ENCODE results near the gene ATXN10. TPM values are rescaled to one million over a fixed set of nuclear protein-coding genes. Genes with fewer than 3 reads are reported as not detected.

The ATXN10 gene
- total and polyA plus RNA-seq, 2 experiments from 2014 or later, result 99.0 to 163 TPM

DNA sequence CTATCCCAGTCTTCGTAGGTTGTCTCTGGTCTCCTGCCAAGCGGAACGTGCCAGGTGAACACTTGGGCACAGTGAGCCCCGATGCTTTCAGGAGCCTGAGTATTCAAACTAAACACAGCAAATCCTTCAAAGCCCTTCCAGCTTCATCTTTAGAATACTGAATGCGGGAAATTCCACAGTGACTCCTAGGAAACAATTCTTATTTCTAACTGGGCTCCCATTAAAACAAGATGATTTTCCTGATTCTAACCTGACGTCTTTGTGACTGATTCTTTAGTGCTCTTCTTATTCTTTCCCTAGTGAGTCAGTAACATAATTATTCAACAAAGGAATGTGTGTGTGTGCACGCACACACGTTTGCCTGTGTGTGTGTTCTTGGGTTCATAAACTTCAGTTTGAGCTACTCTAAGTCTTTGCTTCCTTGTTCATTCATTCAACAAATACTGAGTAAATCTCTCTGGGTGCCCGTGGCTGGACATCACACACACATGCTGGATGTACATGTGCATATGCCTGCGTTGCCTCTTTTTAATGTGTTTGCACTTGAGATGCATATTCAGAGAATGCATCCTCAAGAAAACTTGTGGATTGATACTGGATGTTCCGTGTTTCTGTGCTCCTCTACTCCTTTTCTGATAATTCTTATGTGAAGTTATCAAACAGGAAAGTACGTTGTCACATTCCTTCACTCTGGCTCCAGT, 170.8 kb downstream of the ATXN10 start:
- H3K27me3 Mint-ChIP-seq (ENCODE audit: insufficient read depth, low read depth, poor library complexity), result peaks cover 2% of the 10 kb centered on the region
- TF ChIP-seq ZNF114 (CRISPR knock-in tag; IDR thresholded peaks at IDR 0.05), result no peak
- TF ChIP-seq EZH2 (IDR thresholded peaks at IDR 0.05; ENCODE audit: low read depth, unreplicated experiment), result no peak
- TF ChIP-seq, protein P1, sequence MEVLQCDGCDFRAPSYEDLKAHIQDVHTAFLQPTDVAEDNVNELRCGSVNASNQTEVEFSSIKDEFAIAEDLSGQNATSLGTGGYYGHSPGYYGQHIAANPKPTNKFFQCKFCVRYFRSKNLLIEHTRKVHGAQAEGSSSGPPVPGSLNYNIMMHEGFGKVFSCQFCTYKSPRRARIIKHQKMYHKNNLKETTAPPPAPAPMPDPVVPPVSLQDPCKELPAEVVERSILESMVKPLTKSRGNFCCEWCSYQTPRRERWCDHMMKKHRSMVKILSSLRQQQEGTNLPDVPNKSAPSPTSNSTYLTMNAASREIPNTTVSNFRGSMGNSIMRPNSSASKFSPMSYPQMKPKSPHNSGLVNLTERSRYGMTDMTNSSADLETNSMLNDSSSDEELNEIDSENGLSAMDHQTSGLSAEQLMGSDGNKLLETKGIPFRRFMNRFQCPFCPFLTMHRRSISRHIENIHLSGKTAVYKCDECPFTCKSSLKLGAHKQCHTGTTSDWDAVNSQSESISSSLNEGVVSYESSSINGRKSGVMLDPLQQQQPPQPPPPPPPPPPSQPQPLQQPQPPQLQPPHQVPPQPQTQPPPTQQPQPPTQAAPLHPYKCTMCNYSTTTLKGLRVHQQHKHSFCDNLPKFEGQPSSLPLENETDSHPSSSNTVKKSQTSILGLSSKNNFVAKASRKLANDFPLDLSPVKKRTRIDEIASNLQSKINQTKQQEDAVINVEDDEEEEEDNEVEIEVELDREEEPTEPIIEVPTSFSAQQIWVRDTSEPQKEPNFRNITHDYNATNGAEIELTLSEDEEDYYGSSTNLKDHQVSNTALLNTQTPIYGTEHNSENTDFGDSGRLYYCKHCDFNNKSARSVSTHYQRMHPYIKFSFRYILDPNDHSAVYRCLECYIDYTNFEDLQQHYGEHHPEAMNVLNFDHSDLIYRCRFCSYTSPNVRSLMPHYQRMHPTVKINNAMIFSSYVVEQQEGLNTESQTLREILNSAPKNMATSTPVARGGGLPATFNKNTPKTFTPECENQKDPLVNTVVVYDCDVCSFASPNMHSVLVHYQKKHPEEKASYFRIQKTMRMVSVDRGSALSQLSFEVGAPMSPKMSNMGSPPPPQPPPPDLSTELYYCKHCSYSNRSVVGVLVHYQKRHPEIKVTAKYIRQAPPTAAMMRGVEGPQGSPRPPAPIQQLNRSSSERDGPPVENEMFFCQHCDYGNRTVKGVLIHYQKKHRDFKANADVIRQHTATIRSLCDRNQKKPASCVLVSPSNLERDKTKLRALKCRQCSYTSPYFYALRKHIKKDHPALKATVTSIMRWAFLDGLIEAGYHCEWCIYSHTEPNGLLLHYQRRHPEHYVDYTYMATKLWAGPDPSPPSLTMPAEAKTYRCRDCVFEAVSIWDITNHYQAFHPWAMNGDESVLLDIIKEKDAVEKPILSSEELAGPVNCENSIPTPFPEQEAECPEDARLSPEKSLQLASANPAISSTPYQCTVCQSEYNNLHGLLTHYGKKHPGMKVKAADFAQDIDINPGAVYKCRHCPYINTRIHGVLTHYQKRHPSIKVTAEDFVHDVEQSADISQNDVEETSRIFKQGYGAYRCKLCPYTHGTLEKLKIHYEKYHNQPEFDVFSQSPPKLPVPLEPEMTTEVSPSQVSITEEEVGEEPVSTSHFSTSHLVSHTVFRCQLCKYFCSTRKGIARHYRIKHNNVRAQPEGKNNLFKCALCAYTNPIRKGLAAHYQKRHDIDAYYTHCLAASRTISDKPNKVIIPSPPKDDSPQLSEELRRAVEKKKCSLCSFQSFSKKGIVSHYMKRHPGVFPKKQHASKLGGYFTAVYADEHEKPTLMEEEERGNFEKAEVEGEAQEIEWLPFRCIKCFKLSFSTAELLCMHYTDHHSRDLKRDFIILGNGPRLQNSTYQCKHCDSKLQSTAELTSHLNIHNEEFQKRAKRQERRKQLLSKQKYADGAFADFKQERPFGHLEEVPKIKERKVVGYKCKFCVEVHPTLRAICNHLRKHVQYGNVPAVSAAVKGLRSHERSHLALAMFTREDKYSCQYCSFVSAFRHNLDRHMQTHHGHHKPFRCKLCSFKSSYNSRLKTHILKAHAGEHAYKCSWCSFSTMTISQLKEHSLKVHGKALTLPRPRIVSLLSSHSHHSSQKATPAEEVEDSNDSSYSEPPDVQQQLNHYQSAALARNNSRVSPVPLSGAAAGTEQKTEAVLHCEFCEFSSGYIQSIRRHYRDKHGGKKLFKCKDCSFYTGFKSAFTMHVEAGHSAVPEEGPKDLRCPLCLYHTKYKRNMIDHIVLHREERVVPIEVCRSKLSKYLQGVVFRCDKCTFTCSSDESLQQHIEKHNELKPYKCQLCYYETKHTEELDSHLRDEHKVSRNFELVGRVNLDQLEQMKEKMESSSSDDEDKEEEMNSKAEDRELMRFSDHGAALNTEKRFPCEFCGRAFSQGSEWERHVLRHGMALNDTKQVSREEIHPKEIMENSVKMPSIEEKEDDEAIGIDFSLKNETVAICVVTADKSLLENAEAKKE (CRISPR knock-in tag; IDR thresholded peaks at IDR 0.05), result no peak
- TF ChIP-seq CREB1 (CRISPR knock-in tag; IDR thresholded peaks at IDR 0.05; ENCODE audit: low read depth), result no peak
- no peak for TF ChIP-seq STAT1 (IDR thresholded peaks at IDR 0.05; ENCODE audit: unreplicated experiment)
- TF ChIP-seq CTCF (conservative IDR thresholded peaks at IDR 0.05; ENCODE audit: low read depth in 2 of 2), result no peak
- TF ChIP-seq POLR2AphosphoS5 (IDR thresholded peaks at IDR 0.05; ENCODE audit: low read depth), result no peak
- TF ChIP-seq ETS1 (IDR thresholded peaks at IDR 0.05), result no peak
- no peak for TF ChIP-seq EZH2phosphoT487 (IDR thresholded peaks at IDR 0.05; ENCODE audit: unreplicated experiment)
- no peak for TF ChIP-seq JUNB (IDR thresholded peaks at IDR 0.05; ENCODE audit: unreplicated experiment)
- no peak for TF ChIP-seq NANOG (IDR thresholded peaks at IDR 0.05; ENCODE audit: borderline replicate concordance)
- TF ChIP-seq, protein P2, sequence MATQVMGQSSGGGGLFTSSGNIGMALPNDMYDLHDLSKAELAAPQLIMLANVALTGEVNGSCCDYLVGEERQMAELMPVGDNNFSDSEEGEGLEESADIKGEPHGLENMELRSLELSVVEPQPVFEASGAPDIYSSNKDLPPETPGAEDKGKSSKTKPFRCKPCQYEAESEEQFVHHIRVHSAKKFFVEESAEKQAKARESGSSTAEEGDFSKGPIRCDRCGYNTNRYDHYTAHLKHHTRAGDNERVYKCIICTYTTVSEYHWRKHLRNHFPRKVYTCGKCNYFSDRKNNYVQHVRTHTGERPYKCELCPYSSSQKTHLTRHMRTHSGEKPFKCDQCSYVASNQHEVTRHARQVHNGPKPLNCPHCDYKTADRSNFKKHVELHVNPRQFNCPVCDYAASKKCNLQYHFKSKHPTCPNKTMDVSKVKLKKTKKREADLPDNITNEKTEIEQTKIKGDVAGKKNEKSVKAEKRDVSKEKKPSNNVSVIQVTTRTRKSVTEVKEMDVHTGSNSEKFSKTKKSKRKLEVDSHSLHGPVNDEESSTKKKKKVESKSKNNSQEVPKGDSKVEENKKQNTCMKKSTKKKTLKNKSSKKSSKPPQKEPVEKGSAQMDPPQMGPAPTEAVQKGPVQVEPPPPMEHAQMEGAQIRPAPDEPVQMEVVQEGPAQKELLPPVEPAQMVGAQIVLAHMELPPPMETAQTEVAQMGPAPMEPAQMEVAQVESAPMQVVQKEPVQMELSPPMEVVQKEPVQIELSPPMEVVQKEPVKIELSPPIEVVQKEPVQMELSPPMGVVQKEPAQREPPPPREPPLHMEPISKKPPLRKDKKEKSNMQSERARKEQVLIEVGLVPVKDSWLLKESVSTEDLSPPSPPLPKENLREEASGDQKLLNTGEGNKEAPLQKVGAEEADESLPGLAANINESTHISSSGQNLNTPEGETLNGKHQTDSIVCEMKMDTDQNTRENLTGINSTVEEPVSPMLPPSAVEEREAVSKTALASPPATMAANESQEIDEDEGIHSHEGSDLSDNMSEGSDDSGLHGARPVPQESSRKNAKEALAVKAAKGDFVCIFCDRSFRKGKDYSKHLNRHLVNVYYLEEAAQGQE (IDR thresholded peaks at IDR 0.05; ENCODE audit: unreplicated experiment), result no peak
- TF ChIP-seq ZNF331 (CRISPR knock-in tag; IDR thresholded peaks at IDR 0.05; ENCODE audit: low read depth), result no peak
- H4K20me1 ChIP-seq (replicated peaks; ENCODE audit: insufficient read depth), result peaks cover 9% of the 10 kb centered on the region; the same call in 1 of the 2 replicates
- DNase-seq (ENCODE audit: low spot score), result no peak
- H3K9me3 Mint-ChIP-seq, result no peaks in the 10 kb centered on the region
- H3K4me3 ChIP-seq, result no peak overlapping the region
- no peak overlapping the region for H2AFZ ChIP-seq
- no peaks in the 10 kb centered on the region for H3K79me2 ChIP-seq (replicated peaks; ENCODE audit: insufficient read depth)
- H3K4me2 ChIP-seq, result no peak overlapping the region
- ATAC-seq, result no peak
- H3K27ac Mint-ChIP-seq, result no peak overlapping the region
- no peaks in the 10 kb centered on the region for H3F3A ChIP-seq (replicated peaks; ENCODE audit: low read depth)
- H3K4me1 ChIP-seq (ENCODE audit: insufficient read depth), result peaks cover 30% of the 10 kb centered on the region
- no peaks in the 10 kb centered on the region for H3K27me3 ChIP-seq (ENCODE audit: insufficient read depth)
- H3K4me1 Mint-ChIP-seq, result peaks cover 53% of the 10 kb centered on the region
- H3K27ac ChIP-seq (ENCODE audit: low read depth), result 0 out of 2 replicates have a peak overlapping the region, but pooled peaks have one; percentile 8
- no peaks in the 10 kb centered on the region for H3K36me3 ChIP-seq (ENCODE audit: insufficient read depth)
- H3K4me3 Mint-ChIP-seq, result no peak overlapping the region
- H3K9me2 ChIP-seq (ENCODE audit: insufficient read depth), result no peaks in the 10 kb centered on the region
- H3K36me3 Mint-ChIP-seq (ENCODE audit: low read depth), result no peaks in the 10 kb centered on the region

All from GM23338 (cell line).